T-helper 9 cell (primary cell): ENCODE data around the gene GRWD1.

Experiments used
- DNase-seq: peaks from one replicate; pipeline ENCODE4 v3.0.0-alpha.2; 2020

Gene GRWD1

DNA sequence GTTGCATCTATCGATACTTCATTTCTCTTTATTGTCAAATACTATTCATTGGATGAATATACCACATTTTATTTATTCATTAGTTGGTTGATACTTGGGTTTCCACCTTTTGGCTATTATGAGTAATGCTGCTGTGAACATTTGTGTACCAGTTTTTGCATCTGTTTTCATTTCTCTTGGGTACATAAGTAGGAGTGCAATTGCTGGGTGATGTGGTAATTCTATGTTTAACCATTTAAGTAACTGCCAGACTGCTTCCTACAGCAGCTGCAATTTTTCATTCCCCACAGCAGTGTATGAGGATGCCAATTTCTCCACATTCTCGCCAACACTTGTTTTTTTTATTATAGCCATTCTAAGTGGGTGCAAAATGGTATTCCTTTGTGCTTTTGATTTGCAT is 12.2 kb downstream of the GRWD1 start:
- DNase-seq = no peak

DNA sequence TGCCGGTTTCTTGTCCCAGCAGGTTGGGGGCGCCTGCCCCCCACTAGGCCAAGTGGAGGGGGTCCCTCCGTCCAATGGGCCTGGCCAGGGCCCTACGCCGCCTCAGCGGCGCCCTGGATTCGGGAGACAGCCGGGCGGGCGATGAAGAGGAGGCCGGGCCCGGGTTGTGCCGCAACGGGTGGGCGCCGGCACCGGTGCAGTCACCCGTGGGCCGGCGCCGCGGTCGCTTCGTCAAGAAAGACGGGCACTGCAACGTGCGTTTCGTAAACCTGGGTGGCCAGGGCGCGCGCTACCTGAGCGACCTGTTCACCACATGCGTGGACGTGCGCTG is 15.8 kb downstream of the GRWD1 start:
- DNase-seq = no peak

DNA sequence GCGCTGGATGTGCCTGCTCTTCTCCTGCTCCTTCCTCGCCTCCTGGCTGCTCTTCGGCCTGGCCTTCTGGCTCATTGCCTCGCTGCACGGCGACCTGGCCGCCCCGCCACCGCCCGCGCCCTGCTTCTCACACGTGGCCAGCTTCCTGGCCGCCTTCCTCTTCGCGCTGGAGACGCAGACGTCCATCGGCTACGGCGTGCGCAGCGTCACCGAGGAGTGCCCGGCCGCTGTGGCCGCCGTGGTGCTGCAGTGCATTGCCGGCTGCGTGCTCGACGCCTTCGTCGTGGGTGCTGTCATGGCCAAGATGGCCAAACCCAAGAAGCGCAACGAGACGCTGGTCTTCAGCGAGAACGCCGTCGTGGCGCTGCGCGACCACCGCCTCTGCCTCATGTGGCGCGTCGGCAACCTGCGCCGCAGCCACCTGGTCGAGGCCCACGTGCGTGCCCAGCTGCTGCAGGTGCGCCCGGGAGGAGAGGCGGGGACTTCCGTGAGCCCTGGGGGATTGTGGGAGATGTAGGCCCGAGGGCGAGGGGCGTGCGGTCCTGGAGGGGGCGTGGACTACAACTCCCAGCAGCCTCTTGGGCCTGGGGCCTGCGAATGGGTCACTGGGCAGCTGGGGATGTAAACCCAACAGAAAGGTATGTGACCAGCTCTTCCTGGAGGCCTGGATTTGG is 16.3 kb downstream of the GRWD1 start:
- DNase-seq = no peak

DNA sequence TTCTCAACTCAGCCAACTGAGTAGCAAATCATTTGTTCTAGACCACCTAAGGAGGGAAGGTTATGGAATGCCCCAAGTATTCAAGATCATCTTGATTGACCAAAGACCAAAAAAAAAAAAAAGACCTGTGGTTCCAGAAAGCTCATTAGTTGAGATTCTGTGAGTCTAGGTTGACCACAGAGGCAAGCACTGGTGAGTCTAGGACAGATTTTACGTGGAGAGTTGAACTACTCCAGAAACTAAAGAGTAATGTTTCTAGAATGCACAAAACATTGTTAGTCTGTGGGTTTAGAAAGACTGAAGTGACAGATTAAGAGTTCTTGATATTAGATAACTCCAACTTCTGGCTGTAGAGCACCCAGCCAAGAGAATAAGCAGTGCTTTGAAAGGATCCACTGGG is 19.4 kb downstream of the GRWD1 start:
- DNase-seq = no peak

DNA sequence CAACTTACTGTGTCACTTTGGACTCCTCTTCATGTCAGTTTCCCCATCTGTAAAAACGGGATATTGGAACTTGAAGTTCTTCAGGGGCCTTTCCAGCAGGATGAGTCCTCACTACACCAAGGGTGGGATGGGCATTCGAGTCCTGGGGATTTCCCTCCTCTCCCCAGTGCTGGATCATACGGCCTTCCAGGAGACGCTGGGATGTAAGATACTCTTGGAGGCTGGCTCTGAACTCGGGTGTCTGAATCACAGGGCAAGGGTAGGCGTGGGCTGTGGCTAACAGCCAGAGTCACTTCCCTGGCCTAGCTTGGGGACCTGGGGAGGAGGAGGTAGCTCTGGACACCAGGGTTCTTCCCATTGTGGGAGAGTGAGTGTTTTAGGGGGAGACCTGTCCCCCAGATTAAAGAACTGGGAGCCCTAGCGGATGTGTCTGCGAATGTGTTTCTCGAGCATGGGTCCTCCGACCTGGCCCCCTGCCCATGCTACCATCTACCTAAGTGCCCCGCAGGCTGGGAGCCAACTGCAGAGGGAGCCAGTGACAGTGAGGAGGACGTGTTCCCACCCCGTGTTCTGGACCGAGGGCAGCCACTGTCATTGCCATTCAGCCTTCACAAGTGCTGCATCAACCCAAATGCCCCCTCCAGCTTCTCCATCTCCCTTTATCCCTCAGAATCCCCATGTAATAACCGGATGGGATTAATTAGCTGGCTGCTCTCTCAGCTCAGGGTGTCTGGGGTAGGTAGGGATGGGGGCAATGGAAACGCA is 21.0 kb downstream of the GRWD1 start:
- no peak for DNase-seq

DNA sequence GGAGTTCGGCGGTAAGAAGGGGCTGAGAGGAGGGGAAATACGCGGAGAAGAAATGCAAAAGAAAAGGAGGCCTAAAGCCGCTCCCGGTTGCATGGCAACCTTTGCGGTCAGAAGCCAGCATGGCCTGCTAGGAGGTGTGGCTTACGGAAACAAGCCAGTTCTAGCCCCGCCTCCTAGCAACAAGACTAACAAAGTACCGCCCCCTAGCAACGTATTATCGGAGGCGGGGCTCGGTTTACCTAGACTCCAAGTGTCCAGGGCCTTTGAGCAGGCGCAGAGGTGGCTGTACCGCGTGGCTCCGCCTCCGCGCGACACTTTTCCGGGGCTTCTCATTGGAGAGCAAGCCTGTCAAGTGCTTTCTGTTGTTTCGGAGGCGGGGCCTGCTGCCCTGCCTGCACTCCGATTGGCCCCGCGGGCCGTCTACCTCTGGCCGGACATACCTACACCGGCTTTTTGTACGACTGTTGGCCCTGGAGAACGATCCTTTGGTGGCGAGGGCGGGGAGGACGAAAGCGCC is 23.0 kb downstream of the GRWD1 start:
- peak; percentile 96 for DNase-seq

DNA sequence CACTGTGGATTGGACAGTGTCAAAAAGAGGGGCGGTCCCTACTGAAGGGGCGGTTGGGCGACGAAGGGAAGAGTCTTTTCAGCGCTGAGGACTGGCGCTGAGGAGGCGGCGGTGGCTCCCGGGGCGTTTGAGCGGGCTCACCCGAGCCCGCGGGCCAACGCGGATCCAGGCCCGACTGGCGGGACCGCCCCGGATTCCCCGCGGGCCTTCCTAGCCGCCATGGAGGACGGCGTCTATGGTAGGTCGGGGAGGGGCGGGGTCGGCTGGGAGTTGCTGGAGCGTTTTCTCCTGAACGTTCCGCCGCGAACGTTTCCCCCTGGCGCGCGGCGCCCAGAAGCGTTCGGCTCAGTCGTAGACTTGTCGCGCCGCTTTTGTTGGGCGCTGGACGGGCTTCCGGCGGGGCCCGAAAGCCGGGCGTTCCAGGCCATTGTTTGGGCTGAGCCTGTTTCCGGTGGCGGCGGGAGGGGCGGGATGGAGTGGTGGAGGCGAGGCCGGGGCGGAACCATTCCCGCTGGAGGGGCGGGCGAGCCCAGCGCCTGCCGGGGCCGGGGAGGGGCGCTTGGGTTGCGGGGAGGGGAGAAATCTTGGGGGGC is 23.6 kb downstream of the GRWD1 start, which contains the start of gene CYTH2:
Gene CYTH2, plus strand, starts transcription at position 81 of the 593 bp plus-strand sequence. Its CDS starts 139 bp downstream, at position 220.
- peak; percentile 63 for DNase-seq

DNA sequence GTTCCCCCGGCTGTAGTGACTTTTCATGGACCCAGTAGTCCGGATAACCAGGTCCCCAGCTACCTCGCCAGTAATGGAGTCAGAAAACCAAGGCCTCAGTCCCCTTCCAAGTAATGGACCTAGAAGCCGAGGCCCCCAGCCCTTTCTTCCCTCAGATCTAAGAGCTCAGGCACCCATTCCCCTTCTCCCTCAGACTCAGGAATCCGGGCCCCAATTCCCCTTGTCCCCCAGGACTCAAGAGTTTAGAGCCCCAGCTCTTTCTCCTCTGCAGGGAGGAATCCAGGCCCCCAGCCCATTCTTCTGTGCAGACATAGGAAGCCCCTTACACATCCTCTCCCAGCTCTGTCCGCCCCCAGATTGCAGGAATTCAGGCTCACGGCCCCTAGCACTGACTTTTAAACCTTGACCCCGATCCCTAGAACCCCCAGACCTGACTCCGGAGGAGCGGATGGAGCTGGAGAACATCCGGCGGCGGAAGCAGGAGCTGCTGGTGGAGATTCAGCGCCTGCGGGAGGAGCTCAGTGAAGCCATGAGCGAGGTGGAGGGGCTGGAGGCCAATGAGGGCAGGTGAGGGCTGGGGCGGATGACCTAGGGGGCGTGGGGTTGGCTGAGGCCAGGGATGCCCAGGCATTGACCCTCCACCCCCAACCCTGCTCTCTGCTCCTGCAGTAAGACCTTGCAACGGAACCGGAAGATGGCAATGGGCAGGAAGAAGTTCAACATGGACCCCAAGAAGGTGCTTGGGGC is 24.3 kb downstream of the GRWD1 start:
- DNase-seq = no peak

DNA sequence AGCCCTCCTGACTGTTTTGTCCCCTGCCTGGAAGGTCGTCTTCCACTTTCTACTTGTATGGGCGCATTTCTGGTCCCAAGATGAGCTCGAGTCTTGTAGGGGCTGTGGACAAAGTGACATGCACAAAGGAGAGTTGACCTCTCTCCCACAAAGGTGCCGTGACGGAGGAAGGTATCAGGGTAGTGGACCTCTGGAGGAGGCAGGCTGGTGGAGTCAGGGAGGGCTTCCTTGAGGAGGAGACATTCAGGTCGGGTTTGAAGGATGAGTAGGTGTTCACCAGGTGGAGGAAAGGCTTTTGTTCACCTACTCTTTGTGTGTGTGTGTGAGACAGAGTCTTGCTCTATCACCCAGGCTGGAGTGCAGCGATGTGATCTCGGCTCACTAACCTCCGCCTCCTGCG is 25.1 kb downstream of the GRWD1 start:
- DNase-seq = no peak

DNA sequence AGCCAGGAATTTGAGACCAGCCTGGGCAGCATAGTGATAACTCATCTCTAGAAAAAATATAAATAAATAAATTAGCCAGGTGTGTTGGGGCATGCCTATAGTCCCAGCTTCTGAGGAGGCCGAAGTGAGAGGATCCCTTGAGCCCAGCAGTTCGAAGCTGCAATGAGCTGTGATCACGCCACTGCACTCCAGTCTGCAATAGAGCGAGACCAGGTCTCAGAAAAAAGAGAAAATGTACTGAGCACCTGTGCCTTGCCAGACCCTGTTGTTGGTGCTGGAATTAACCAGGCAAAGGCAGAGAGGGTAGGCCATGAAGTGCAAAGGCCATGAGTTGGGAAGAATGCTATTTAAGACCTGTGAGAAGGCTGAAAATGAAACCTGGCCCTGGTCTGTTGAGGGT is 26.1 kb downstream of the GRWD1 start:
- DNase-seq = no peak

DNA sequence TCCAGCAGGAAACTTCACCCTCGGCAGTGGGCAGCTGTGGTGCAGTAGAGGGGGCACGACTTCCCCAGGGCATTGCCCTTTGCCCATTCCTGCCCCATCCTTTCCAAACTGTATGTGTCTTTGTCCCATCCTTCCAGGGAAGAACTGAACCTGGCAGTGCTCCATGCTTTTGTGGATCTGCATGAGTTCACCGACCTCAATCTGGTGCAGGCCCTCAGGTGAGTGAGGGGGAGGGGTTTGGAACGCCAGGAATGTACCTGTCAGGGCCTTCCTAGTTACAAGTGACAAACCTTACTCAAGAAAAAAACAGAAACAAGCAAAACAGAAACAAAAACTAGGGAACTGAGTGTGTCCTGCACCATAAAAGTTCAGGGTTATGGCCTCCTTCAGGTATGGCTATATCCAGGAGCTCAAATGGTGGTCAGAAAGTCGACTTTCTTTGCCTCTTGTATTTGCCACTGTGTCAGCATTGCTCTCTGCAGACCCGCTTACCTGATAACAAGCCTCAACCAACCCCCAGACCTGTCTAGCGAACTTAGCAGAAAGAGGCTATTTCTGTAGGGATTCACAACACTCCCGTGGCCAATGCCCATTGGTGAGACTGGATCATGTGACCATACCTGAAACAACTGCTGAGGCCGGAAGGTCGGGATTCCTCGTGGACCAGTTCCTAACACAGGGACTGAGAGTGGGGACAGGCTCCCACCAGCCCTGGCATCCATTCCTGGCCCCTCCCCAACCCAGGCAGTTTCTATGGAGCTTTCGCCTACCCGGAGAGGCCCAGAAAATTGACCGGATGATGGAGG is 27.6 kb downstream of the GRWD1 start:
- DNase-seq = no peak

DNA sequence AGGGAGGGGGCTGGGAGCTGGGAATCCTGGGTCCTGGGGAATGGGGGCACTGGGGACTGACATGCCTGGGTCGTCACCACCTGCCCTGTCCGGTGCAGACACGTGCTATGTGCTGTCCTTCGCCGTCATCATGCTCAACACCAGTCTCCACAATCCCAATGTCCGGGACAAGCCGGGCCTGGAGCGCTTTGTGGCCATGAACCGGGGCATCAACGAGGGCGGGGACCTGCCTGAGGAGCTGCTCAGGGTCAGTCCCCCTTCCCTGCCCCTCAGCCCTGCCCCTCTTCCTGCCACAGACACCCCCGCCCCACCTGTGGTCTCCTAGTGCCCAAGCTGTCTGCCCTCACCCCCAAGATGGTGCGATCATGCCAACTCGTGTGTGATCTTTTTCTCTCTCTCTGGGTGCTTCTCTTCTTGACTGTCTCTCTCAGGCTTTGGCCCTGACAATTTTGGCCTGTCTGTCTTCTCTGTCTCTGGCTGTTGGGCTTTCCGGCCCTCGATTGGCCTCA is 28.4 kb downstream of the GRWD1 start:
- DNase-seq = no peak

DNA sequence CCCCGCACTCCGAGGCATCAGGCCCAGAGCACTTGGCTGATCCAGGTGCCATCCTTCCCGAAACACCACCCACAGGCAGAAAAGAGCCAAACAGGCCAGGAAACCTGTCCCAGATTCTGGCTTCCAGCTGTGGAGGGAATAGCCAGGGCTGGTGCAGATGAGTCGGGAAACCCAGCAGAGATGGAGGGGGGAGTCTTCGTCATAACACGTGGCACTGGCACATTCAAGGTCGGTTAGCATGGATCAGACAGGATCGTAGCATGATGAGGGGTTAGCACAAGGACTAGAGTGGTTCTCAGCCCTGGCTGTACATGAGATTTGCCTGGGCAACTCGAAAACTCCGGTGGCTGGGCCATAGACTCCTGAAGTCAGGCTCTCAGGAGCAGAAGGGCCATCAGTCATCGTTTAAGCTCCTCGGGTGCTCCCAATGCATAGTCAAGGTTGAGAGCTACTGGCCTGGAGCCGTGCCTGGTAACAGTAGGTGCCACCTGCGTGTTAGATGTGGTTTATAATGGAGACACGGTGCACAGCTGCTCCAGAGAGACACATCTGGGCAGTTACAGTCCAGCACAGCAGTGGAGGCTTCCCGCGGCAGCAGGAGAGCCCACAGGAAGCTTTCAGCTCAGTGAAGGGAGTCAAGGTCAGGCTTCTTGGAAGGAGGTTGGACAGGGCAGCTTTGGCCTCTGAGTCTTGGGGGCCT is 29.7 kb downstream of the GRWD1 start:
- no peak for DNase-seq

DNA sequence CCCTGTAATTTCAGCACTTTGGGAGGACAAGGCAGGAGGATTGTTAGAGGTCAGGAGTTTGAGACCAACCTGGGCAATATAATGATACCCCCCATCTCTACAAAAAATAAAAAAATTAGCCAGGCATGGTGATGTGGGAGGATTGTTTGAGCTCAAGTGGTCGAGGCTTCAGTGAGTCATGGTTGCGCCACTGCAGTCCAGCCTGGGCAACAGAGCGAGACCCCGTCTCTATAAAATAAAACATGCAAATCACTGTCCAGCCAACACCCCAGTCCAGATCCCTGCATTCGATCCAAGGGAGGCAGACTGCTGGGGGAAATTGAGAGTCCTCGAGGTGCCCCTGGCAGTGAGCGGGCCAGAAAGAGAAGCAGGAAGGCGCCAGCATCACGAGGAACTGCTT is 30.4 kb downstream of the GRWD1 start:
- no peak for DNase-seq

DNA sequence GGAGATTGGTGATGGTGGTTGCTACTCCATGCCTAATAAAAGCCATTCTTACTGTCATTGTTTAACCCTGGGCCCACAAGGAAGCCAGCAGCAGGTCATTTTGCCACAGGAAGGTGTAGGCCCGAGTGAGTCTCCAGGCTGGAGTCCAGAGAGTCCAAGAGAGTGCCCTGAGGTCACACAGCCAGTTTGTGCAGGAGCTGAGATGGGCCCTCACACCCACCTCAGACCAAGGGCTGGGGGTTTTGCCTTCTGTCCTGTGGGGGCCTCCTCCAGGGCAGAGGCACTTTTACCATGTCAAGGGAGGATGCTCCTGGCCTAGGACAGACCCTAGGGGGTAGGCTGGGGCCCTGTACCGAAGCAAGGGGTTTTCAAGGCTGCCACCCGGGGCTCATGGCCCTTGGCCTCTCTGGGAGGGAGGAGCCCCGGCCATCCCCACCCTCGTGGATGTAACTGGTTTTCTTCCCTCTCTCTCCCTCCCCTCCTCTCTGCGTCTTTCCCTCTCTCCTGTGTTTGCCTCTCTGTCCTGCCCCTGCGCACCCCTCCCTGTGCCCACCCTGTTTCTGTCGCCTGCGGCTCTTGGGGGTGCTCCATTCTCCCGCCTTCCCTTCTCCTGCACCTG is 31.4 kb downstream of the GRWD1 start:
- DNase-seq = no peak

DNA sequence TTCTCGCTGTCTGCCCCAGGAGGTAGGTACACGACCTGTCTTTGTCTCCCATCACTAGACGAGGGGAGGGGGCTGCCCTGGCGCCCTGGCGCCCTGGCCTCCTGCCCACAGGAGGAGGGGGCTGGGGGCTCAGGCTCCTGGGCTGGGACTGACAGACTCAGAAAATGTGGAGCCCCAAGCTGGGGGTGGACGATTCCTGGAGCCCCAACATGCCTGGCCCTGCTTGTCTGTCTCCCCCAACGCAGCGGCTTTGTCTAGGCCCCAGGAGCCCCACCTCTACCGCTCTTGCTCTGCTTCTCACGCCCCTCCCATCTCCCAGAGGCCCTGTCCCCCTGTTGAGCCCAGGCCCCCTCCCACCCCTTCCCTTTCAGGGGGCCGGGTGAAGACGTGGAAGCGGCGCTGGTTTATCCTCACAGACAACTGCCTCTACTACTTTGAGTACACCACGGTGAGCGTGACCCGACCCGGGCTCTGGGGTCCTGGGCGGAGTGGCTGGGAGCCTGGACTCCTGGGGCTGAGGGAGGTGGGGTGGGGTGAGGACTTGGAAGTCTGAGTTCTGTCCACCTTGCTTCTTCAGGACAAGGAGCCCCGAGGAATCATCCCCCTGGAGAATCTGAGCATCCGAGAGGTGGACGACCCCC is 32.0 kb downstream of the GRWD1 start:
- DNase-seq = no peak

DNA sequence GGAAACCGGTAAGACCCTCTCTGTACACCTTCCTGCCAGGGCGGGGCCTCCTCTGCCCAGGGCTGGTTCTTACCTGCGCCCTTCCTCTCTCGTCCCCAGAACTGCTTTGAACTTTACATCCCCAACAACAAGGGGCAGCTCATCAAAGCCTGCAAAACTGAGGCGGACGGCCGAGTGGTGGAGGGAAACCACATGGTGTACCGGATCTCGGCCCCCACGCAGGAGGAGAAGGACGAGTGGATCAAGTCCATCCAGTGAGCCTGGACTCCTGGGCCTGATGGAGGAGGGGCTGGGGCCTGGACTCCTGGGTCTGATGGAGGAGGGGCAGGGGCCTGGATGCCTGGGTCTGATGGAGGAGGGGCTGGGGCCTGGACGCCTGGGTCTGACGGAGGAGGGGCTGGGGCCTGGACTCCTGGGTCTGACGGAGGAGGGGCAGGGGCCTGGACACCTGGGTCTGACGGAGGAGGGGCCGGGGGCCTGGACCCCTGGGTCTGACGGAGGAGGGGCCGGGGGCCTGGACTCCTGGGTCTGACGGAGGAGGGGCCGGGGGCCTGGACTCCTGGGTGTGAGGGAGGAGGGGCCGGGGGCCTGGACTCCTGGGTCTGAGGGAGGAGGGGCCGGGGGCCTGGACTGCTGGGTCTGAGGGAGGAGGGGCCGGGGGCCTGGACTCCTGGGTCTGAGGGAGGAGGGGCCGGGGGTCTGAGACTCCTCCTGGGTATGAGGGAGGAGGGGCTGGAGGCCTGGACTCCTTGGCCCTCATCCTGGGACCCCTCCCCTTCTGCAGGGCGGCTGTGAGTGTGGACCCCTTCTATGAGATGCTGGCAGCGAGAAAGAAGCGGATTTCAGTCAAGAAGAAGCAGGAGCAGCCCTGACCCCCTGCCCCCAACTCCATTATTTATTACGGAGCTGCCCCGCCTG is 32.8 kb downstream of the GRWD1 start:
- no peak for DNase-seq

DNA sequence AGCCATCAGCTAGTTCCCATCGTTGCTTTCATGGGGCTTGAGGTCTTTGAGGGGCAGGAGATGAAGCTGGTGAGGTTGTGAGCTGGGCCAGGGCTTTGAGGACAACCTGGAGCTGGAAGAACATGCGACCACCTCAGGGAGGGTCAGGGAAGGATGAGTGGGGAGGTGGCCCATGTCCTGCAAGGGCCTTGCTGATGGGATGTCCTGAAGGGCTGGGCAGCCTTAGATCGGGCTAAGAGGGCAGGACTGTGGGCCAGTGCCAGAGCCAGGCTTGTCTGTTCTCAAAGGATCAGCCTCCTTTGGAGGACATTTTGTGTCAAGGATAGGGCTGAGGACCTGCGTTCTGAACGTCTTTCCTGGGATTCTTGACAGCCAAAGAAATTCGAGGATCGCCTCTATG is 33.9 kb downstream of the GRWD1 start:
- no peak for DNase-seq

DNA sequence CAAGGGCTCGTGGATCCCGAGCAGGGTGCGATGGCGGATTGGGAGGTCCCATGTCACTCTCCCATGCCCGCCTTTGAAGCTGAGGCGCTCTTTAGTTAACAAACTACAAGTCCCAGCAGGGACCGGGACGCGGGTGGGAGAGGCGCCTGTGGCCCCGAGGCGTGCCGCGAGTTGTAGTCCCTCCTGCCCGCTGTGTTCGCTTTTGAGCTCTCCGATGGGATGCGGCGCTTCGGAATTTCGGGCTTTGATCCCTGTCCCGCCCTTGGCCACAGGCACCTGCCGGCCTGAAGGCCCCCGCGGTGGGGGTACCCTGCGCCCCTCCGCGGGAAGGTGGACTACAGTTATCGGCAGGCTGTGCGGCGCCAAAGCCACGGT is 34.4 kb downstream of the GRWD1 start:
- no peak for DNase-seq
